K562 (cell line): ENCODE data around the gene CACNG3. TPM values are rescaled to one million over a fixed set of nuclear protein-coding genes. Genes with fewer than 3 reads are reported as not detected.

ENCODE experiments used
- ATAC-seq: fragments of 200-7000 bp; cut with Tn5 transposase; 3 replicates; pipeline ENCODE4 v1.9.1; 2020; ENCODE audit warnings: moderate library complexity
- BruUV-seq: library from RNA; stranded (reverse); fragments of 400-500 nt; replicated peaks from 2 replicates; lab custom pipeline; 2021; lab: Mats Ljungman, UMichigan
- CTCF ChIA-PET: fragments of 300-600 bp; formaldehyde crosslinking; extraction: SDS; loops from one replicate; lab custom pipeline; 2021; ENCODE audit warnings: low intra/inter-chr PET ratio; lab: Yijun Ruan, JAX
- POLR2A ChIA-PET: fragments of 300-600, 350-650 bp; sonication (Branson Sonifier 250); formaldehyde crosslinking; extraction: SDS; loops from one replicate; lab custom pipeline; 2021; ENCODE audit warnings: antibody characterized with exemption, inconsistent platforms; lab: Yijun Ruan, JAX
- DNase-seq, 4 experiments: peaks; one replicate each; pipeline versions ENCODE4 v3.0.0 to v3.0.0-alpha.2; 2011 to 2018; ENCODE audit warnings: low spot score in 3 of 4, mixed read lengths in 3 of 4; ENCODE audit errors: extremely low read depth in 1 of 4
- FAIRE-seq: peaks from 2 replicates; lab custom pipeline; 2011; peaks lifted over from hg19 to GRCh38; lab: Jason Lieb, UNC
- H2AFZ ChIP-seq: 2 replicates; pipeline ENCODE4 v1.6.0; 2011; ENCODE audit warnings: low read depth, low read length, control low read depth, inconsistent platforms
- H3K27ac ChIP-seq: fragments of 200-600 bp; 3 replicates; pipeline ENCODE4 v1.8.0; 2011; ENCODE audit warnings: low read depth, mild to moderate bottlenecking, control low read depth, inconsistent platforms, low read length, moderate library complexity, mixed read lengths; ENCODE audit errors: extremely low read depth
- H3K27me3 ChIP-seq, 2 experiments: fragments of 300-600 bp in 1 of 2; 2 replicates in 1 of 2; 3 replicates in 1 of 2; pipeline versions ENCODE4 v1.6.0 to v1.8.0; 2011; ENCODE audit warnings: inconsistent platforms in 2 of 2, low read length in 2 of 2, mild to moderate bottlenecking in 1 of 2, mixed read lengths in 1 of 2, moderate library complexity in 1 of 2; ENCODE audit not compliant: control insufficient read depth in 2 of 2, insufficient read depth in 2 of 2
- H3K36me3 ChIP-seq: fragments of 300-600 bp; 3 replicates; pipeline ENCODE4 v1.8.0; 2011; ENCODE audit warnings: mild to moderate bottlenecking, low read length, inconsistent platforms; ENCODE audit not compliant: control insufficient read depth, insufficient read depth
- H3K4me1 ChIP-seq, 2 experiments: fragments of 200-600 bp in 1 of 2; replicated peaks in 1 of 2; 2 replicates in 1 of 2; 3 replicates in 1 of 2; pipeline versions ENCODE4 v1.5.1 to v1.8.0; 2011; ENCODE audit warnings: inconsistent platforms in 2 of 2, low read length in 2 of 2, mild to moderate bottlenecking in 1 of 2, mixed read lengths in 1 of 2, moderate library complexity in 1 of 2; ENCODE audit not compliant: control insufficient read depth in 2 of 2, insufficient read depth in 2 of 2
- H3K4me2 ChIP-seq: 2 replicates; pipeline ENCODE4 v1.6.1; 2011; ENCODE audit warnings: low read length, control low read depth, inconsistent platforms, mixed read lengths; ENCODE audit not compliant: insufficient read depth
- H3K4me3 ChIP-seq: fragments of 200-600 bp; sonication (generic), shearing (Covaris generic); 2 replicates; pipeline ENCODE4 v1.5.1; 2016; ENCODE audit warnings: control low read depth, inconsistent platforms
- H3K79me2 ChIP-seq: fragments of 200-600 bp; 3 replicates; pipeline ENCODE4 v1.8.0; 2011; ENCODE audit warnings: low read length, inconsistent platforms; ENCODE audit not compliant: control insufficient read depth, insufficient read depth
- H3K9ac ChIP-seq, 2 experiments: 2 replicates each; pipeline versions ENCODE4 v1.6.0 to v1.6.1; 2011; ENCODE audit warnings: low read depth in 2 of 2, low read length in 2 of 2, control low read depth in 1 of 2, inconsistent platforms in 1 of 2, mild to moderate bottlenecking in 1 of 2, mixed read lengths in 1 of 2; ENCODE audit not compliant: insufficient read depth in 1 of 2
- H3K9me1 ChIP-seq: one replicate; pipeline ENCODE4 v1.6.0; 2011; ENCODE audit warnings: inconsistent platforms, mild to moderate bottlenecking, low read length, moderate library complexity; ENCODE audit not compliant: control insufficient read depth, insufficient read depth
- H3K9me3 ChIP-seq: replicated peaks from 2 replicates; pipeline ENCODE4 v1.5.1; 2011; ENCODE audit warnings: low read depth, low read length, inconsistent platforms; ENCODE audit not compliant: control insufficient read depth, insufficient read depth
- H4K20me1 ChIP-seq: replicated peaks from 2 replicates; pipeline ENCODE4 v1.6.1; 2011; ENCODE audit warnings: low read length, inconsistent platforms, mixed read lengths; ENCODE audit not compliant: control insufficient read depth, insufficient read depth
- CBFA2T2 ChIP-seq: fragments of 450-650 bp; conservative IDR thresholded peaks from 2 replicates; pipeline ENCODE4 v1.6.1; 2017; ENCODE audit warnings: mild to moderate bottlenecking
- JUN ChIP-seq, 2 experiments: sonication (generic) in 1 of 2; formaldehyde crosslinking in 1 of 2; IDR thresholded peaks; 2 replicates each; pipeline versions ENCODE4 v1.6.1 to v1.8.0; 2012 to 2022; ENCODE audit warnings: borderline replicate concordance in 2 of 2, mild to moderate bottlenecking in 2 of 2, improper control_type of control experiment in 1 of 2, low read depth in 1 of 2, low read length in 1 of 2, missing genetic modification reagents in 1 of 2
- MCM5 ChIP-seq: fragments of 450-650 bp; IDR thresholded peaks from 2 replicates; pipeline ENCODE4 v1.6.1; 2016; ENCODE audit warnings: low read depth
- NFATC3 ChIP-seq: fragments of 450-650 bp; IDR thresholded peaks from 2 replicates; pipeline ENCODE4 v1.6.1; 2017; ENCODE audit warnings: mild to moderate bottlenecking
- NFIC ChIP-seq: fragments of 450-650 bp; IDR thresholded peaks from 2 replicates; pipeline ENCODE4 v1.6.1; 2017; ENCODE audit warnings: mild to moderate bottlenecking, inconsistent platforms
- ZBTB7A ChIP-seq: IDR thresholded peaks from 2 replicates; pipeline ENCODE4 v1.6.1; 2011; ENCODE audit warnings: low read depth, mild to moderate bottlenecking, low read length, moderate library complexity, borderline replicate concordance; ENCODE audit not compliant: control insufficient read depth
- ZNF696 ChIP-seq: fragments of 250-450 bp; sonication (Bioruptor Pico); conservative IDR thresholded peaks from 2 replicates; pipeline ENCODE4 v1.4.0; 2020; ENCODE audit warnings: mild to moderate bottlenecking, moderate library complexity
- WGBS: fragments of 100-300 bp; shearing (Covaris generic); methylation state at CpG from one replicate; pipeline ENCODE4 v1.1.6; 2016; ENCODE audit warnings: low coverage, mixed read lengths; ENCODE audit not compliant: insufficient coverage; ENCODE audit errors: missing lambda C conversion rate; 5-methylcytosine and 5-hydroxymethylcytosine counted together
- in situ Hi-C: fragments of 300-500 bp; cut with MboI; formaldehyde crosslinking; loops from 4 replicates; pipeline ENCODE4 v1.15.0; 2018; ENCODE audit warnings: inconsistent platforms, mixed read lengths
- intact Hi-C: fragments of 100-400 bp; cut with micrococcal nuclease; formaldehyde crosslinking; loops from 2 replicates; pipeline ENCODE4 v1.14.2; 2022
- polyA plus RNA-seq, 8 experiments: library from polyadenylated mRNA; depleted of rRNA in 4 of 8; stranded (reverse) in 5 of 8; unstranded in 3 of 8; fragments of >200 nt; fragmentation: Nextera tagmentation in 2 of 8; fragmentation: Illumina TruSeq in 1 of 8; extraction: Ambion mirVana in 2 of 8; extraction: Trizol in 1 of 8; gene quantifications; 2 replicates each; pipeline versions ENCODE4 v1.2.1 to v1.2.3, GENCODE V29; 2011 to 2014; ENCODE audit warnings: inconsistent platforms in 1 of 8, missing spikeins in 1 of 8
- total RNA-seq, 7 experiments: library from RNA; depleted of rRNA in 6 of 7; stranded (reverse); fragments of >200 nt in 6 of 7; fragmentation: Illumina TruSeq in 2 of 7; extraction: Trizol in 2 of 7; gene quantifications; 2 replicates each; pipeline versions ENCODE4 v1.2.1 to v1.2.3, GENCODE V29; 2011 to 2021; ENCODE audit warnings: low replicate concordance in 1 of 7
- TF ChIP-seq, protein P1 (sequence below), 2 experiments: IDR thresholded peaks; 2 replicates each; pipeline ENCODE4 v1.6.1; 2011; ENCODE audit warnings: borderline replicate concordance in 1 of 2, control low read depth in 1 of 2, low read depth in 1 of 2, low read length in 1 of 2, mild to moderate bottlenecking in 1 of 2, mixed read lengths in 1 of 2, moderate library complexity in 1 of 2; ENCODE audit not compliant: insufficient read depth in 1 of 2, insufficient read length in 1 of 2, poor library complexity in 1 of 2, severe bottlenecking in 1 of 2; ENCODE audit errors: extremely low read depth in 1 of 2
- TF ChIP-seq, protein P2 (sequence below): fragments of 450-650 bp; conservative IDR thresholded peaks from 2 replicates; pipeline ENCODE4 v1.6.1; 2016; ENCODE audit warnings: missing genetic modification characterization, low read depth, mild to moderate bottlenecking, missing compliant biosample characterization, moderate library complexity

The CACNG3 gene
- total and polyA plus RNA-seq, 9 of the 15 experiments (the other 6 are each of a cell fraction or from before 2014, with no cell fraction given): not detected

DNA sequence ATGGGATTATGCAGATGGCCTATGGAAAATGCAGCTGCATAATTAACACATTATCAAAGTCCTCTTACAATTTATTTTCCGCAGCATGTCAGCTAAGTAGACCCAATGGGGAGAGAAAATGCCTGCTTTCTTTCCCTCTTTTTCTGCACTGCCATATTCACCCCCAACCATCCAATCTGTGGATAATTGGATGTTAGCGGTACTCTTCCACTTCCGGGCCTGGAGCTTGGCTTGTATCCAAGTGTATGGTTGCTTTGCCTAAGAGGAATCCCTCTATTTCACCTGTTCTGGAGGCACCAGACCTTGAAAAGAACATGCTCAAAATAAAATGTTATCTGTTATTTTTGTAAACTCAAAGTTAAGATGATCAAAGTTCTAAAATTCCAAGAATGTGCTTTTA, 41.1 kb upstream of the CACNG3 start:
- FAIRE-seq (no peak), DNase-seq (no peak), ATAC-seq (no peak)
- no peak overlapping the region for H3K4me3 ChIP-seq
- BruUV-seq: no TSS peak
- POLR2A ChIA-PET: interaction anchor here (0.7 to 0.9 kb wide), 2 partner anchors 124 to 488 kb away, joined by 3 read pairs; no protein-coding TSS in a partner anchor
- H3K36me3 ChIP-seq: peaks cover 74% of the 10 kb centered on the region
- H2AFZ ChIP-seq: no peak overlapping the region
- H3K4me2 ChIP-seq: no peak overlapping the region
- 87% methylated on average over 3 of the region's 3 CpGs for WGBS
- no peaks in the 10 kb centered on the region for H3K79me2 ChIP-seq
- peaks cover 2% of the 10 kb centered on the region; the same call in 1 of the 2 replicates for H4K20me1 ChIP-seq
- H3K27ac ChIP-seq: no peak overlapping the region
- H3K27me3 ChIP-seq: no peaks in the 10 kb centered on the region
- TF ChIP-seq NFATC3 (no peak), NFIC (peak; percentile 55; the same call in 1 of the 2 replicates), CBFA2T2 (no peak), JUN (IDR thresholded peaks at IDR 0.05; ENCODE audit: borderline replicate concordance, low read depth, low read length) (no peak), JUN (CRISPR knock-in tag; IDR thresholded peaks at IDR 0.05; ENCODE audit: borderline replicate concordance) (no peak), MCM5 (no peak), ZNF696 (CRISPR knock-in tag) (no peak), ZBTB7A (no peak)
- TF ChIP-seq, protein P1, sequence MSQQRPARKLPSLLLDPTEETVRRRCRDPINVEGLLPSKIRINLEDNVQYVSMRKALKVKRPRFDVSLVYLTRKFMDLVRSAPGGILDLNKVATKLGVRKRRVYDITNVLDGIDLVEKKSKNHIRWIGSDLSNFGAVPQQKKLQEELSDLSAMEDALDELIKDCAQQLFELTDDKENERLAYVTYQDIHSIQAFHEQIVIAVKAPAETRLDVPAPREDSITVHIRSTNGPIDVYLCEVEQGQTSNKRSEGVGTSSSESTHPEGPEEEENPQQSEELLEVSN (IDR thresholded peaks at IDR 0.05; ENCODE audit: borderline replicate concordance in 1 of 2, extremely low read depth in 1 of 2, insufficient read depth in 1 of 2, insufficient read length in 1 of 2, low read depth in 1 of 2, low read length in 1 of 2, poor library complexity in 1 of 2, severe bottlenecking in 1 of 2): no peak
- TF ChIP-seq, protein P2, sequence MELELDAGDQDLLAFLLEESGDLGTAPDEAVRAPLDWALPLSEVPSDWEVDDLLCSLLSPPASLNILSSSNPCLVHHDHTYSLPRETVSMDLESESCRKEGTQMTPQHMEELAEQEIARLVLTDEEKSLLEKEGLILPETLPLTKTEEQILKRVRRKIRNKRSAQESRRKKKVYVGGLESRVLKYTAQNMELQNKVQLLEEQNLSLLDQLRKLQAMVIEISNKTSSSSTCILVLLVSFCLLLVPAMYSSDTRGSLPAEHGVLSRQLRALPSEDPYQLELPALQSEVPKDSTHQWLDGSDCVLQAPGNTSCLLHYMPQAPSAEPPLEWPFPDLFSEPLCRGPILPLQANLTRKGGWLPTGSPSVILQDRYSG (tag): no peak
- CTCF ChIA-PET: no interaction called here
- H3K9me1 ChIP-seq: peaks cover 4% of the 10 kb centered on the region
- in situ Hi-C loops (no loop called here), intact Hi-C loops (no loop called here)
- H3K9me3 ChIP-seq: no peaks in the 10 kb centered on the region
- H3K9ac ChIP-seq: no peak overlapping the region
- H3K4me1 ChIP-seq: peaks cover 6 to 33% of the 10 kb centered on the region in 2 experiments; a peak in 3 of 5 replicates
